HepG2 (cell line): ENCODE results near the gene NOTO. TPM values are rescaled to one million over a fixed set of nuclear protein-coding genes. Genes with fewer than 3 reads are reported as not detected.

Source experiments
- ARNT2 ChIP-seq: sonication (generic); formaldehyde crosslinking; IDR thresholded peaks from 2 replicates; pipeline ENCODE4 v1.8.0; 2022; ENCODE audit warnings: mild to moderate bottlenecking, low read depth, missing genetic modification reagents, moderate library complexity
- CCDC6 ChIP-seq: sonication (generic); formaldehyde crosslinking; IDR thresholded peaks from 2 replicates; pipeline ENCODE4 v1.8.1; 2022; ENCODE audit warnings: mild to moderate bottlenecking, missing genetic modification reagents, moderate library complexity
- CSRNP1 ChIP-seq: sonication (generic); formaldehyde crosslinking; IDR thresholded peaks from 2 replicates; pipeline ENCODE4 v1.8.1; 2023; ENCODE audit warnings: mild to moderate bottlenecking, missing genetic modification reagents
- ELF3 ChIP-seq: IDR thresholded peaks from 2 replicates; pipeline ENCODE4 v1.6.1; 2016; ENCODE audit warnings: missing genetic modification reagents, missing compliant biosample characterization
- EP300 ChIP-seq, 3 experiments: sonication (generic) in 1 of 3; formaldehyde crosslinking in 1 of 3; IDR thresholded peaks; 2 replicates each; pipeline versions ENCODE4 v1.5.1 to v1.6.1; 2011 to 2020; ENCODE audit warnings: low read depth in 2 of 3, low read length in 2 of 3, borderline replicate concordance in 1 of 3, improper control_type of control experiment in 1 of 3, mild to moderate bottlenecking in 1 of 3, missing genetic modification reagents in 1 of 3, moderate library complexity in 1 of 3
- ETS1 ChIP-seq: sonication (generic); formaldehyde crosslinking; IDR thresholded peaks from 2 replicates; pipeline ENCODE4 v1.4.0; 2020; ENCODE audit warnings: missing genetic modification reagents
- HMGA1 ChIP-seq: sonication (generic); formaldehyde crosslinking; conservative IDR thresholded peaks from 2 replicates; pipeline ENCODE4 v1.4.0; 2020; ENCODE audit warnings: missing genetic modification reagents
- NCOR1 ChIP-seq: fragments of 200-600 bp; sonication (generic); IDR thresholded peaks from 2 replicates; pipeline ENCODE4 v1.7.0; 2017; ENCODE audit warnings: antibody characterized with exemption, low read length, borderline replicate concordance
- ONECUT2 ChIP-seq: sonication (generic); formaldehyde crosslinking; IDR thresholded peaks from 2 replicates; pipeline ENCODE4 v1.4.0; 2020; ENCODE audit warnings: missing genetic modification reagents
- POLR2G ChIP-seq: fragments of 200-400 bp; formaldehyde crosslinking; IDR thresholded peaks from 2 replicates; pipeline ENCODE4 v1.6.1; 2018; ENCODE audit warnings: mild to moderate bottlenecking, low read depth, low read length, moderate library complexity
- RARA ChIP-seq: IDR thresholded peaks from 2 replicates; pipeline ENCODE4 v1.6.1; 2016; ENCODE audit warnings: missing genetic modification reagents, missing compliant biosample characterization
- RBAK ChIP-seq: sonication (generic); formaldehyde crosslinking; IDR thresholded peaks from 2 replicates; pipeline ENCODE4 v1.5.1; 2020; ENCODE audit warnings: mild to moderate bottlenecking, missing genetic modification reagents
- RORA ChIP-seq: sonication (generic); formaldehyde crosslinking; IDR thresholded peaks from 2 replicates; pipeline ENCODE4 v1.5.0; 2020; ENCODE audit warnings: mild to moderate bottlenecking, missing genetic modification reagents, moderate library complexity
- SAFB2 ChIP-seq: sonication (generic); formaldehyde crosslinking; IDR thresholded peaks from 2 replicates; pipeline ENCODE4 v1.5.1; 2020; ENCODE audit warnings: missing genetic modification reagents, low read depth, mild to moderate bottlenecking, borderline replicate concordance
- SMARCC2 ChIP-seq: fragments of 450-650 bp; IDR thresholded peaks from 2 replicates; pipeline ENCODE4 v1.6.1; 2017; ENCODE audit warnings: antibody characterized with exemption, mild to moderate bottlenecking
- ZC3H13 ChIP-seq: sonication (generic); formaldehyde crosslinking; IDR thresholded peaks from 2 replicates; pipeline ENCODE4 v1.8.1; 2023; ENCODE audit warnings: mild to moderate bottlenecking, missing genetic modification reagents, moderate library complexity
- ZFAT ChIP-seq: sonication (generic); formaldehyde crosslinking; conservative IDR thresholded peaks from 2 replicates; pipeline ENCODE4 v1.8.1; 2023; ENCODE audit warnings: missing genetic modification reagents, inconsistent platforms
- ZFP82 ChIP-seq: sonication (generic); formaldehyde crosslinking; IDR thresholded peaks from 2 replicates; pipeline ENCODE4 v1.5.1; 2020; ENCODE audit warnings: mild to moderate bottlenecking, missing genetic modification reagents, borderline replicate concordance
- ZNF335 ChIP-seq: sonication (generic); formaldehyde crosslinking; IDR thresholded peaks from 2 replicates; pipeline ENCODE4 v1.4.0; 2020; ENCODE audit warnings: missing genetic modification reagents
- ZNF512 ChIP-seq: sonication (generic); formaldehyde crosslinking; IDR thresholded peaks from 2 replicates; pipeline ENCODE4 v1.4.0; 2020; ENCODE audit warnings: mild to moderate bottlenecking, missing genetic modification reagents
- ZNF678 ChIP-seq: sonication (generic); formaldehyde crosslinking; IDR thresholded peaks from 2 replicates; pipeline ENCODE4 v1.4.0; 2020; ENCODE audit warnings: mild to moderate bottlenecking, missing genetic modification reagents
- ZNF740 ChIP-seq: sonication (generic); formaldehyde crosslinking; IDR thresholded peaks from 2 replicates; pipeline ENCODE4 v1.4.0; 2020; ENCODE audit warnings: missing genetic modification reagents
- ZNF761 ChIP-seq: sonication (generic); formaldehyde crosslinking; conservative IDR thresholded peaks from 2 replicates; pipeline ENCODE4 v1.4.0; 2020; ENCODE audit warnings: mild to moderate bottlenecking, missing genetic modification reagents
- ZNF768 ChIP-seq: sonication (generic); formaldehyde crosslinking; IDR thresholded peaks from 2 replicates; pipeline ENCODE4 v1.4.0; 2020; ENCODE audit warnings: missing genetic modification reagents
- ZNF850 ChIP-seq: sonication (generic); formaldehyde crosslinking; conservative IDR thresholded peaks from 2 replicates; pipeline ENCODE4 v1.9.0; 2021; ENCODE audit warnings: mild to moderate bottlenecking, missing genetic modification reagents
- polyA plus RNA-seq, 8 experiments: library from polyadenylated mRNA; depleted of rRNA in 3 of 8; stranded (reverse) in 7 of 8; unstranded in 1 of 8; fragments of >200 nt; fragmentation: Illumina TruSeq in 4 of 8; extraction: Trizol in 4 of 8; gene quantifications; 2 replicates each; pipeline versions ENCODE4 v1.2.1 to v1.2.3, GENCODE V29; 2011 to 2016; ENCODE audit warnings: low read depth in 4 of 8, missing spikeins in 1 of 8, mixed read lengths in 1 of 8; ENCODE audit not compliant: insufficient read depth in 1 of 8
- total RNA-seq, 5 experiments: library from RNA; depleted of rRNA; stranded (reverse); fragments of >200 nt; fragmentation: Illumina TruSeq; extraction: Trizol; gene quantifications; 2 replicates each; pipeline ENCODE4 v1.2.3, GENCODE V29; 2016; ENCODE audit warnings: low read depth in 1 of 5

The NOTO gene
- total and polyA plus RNA-seq, 2 of the 13 experiments (the other 11 are each of a cell fraction or from before 2014, with no cell fraction given) = not detected

- TF ChIP-seq ZNF678 (CRISPR knock-in tag) (no peak), POLR2G (0 out of 2 replicates have a peak, but pooled peaks have one; percentile 57), SMARCC2 (no peak), ZFAT (CRISPR knock-in tag) (no peak), ZNF512 (CRISPR knock-in tag) (no peak; the same call in 1 of the 2 replicates), RARA (CRISPR knock-in tag) (no peak), ZC3H13 (CRISPR knock-in tag) (no peak), ZNF761 (CRISPR knock-in tag) (0 out of 2 replicates have a peak, but pooled peaks have one; percentile 20), ETS1 (CRISPR knock-in tag) (no peak), NCOR1 (no peak), CSRNP1 (CRISPR knock-in tag) (no peak), ZNF335 (CRISPR knock-in tag) (no peak), ZNF850 (no peak), EP300 (IDR thresholded peaks at IDR 0.05; ENCODE audit: low read depth in 2 of 2, low read length in 2 of 2) (no peak), EP300 (CRISPR knock-in tag; IDR thresholded peaks at IDR 0.05; ENCODE audit: borderline replicate concordance) (no peak), ZFP82 (CRISPR knock-in tag) (no peak), ZNF740 (CRISPR knock-in tag) (no peak), RORA (CRISPR knock-in tag) (no peak), RBAK (CRISPR knock-in tag) (no peak), ELF3 (no peak), ZNF768 (CRISPR knock-in tag) (peak; percentile 19; the same call in 1 of the 2 replicates), ARNT2 (no peak), CCDC6 (peak; percentile 40), SAFB2 (no peak), ONECUT2 (CRISPR knock-in tag) (no peak), HMGA1 (CRISPR knock-in tag) (no peak)
Observed at GRCh38 chr2:73232403-73233153, 30.2 kb downstream of the NOTO start (continued).
